ENCODE measurements around the gene APP.

DNA sequence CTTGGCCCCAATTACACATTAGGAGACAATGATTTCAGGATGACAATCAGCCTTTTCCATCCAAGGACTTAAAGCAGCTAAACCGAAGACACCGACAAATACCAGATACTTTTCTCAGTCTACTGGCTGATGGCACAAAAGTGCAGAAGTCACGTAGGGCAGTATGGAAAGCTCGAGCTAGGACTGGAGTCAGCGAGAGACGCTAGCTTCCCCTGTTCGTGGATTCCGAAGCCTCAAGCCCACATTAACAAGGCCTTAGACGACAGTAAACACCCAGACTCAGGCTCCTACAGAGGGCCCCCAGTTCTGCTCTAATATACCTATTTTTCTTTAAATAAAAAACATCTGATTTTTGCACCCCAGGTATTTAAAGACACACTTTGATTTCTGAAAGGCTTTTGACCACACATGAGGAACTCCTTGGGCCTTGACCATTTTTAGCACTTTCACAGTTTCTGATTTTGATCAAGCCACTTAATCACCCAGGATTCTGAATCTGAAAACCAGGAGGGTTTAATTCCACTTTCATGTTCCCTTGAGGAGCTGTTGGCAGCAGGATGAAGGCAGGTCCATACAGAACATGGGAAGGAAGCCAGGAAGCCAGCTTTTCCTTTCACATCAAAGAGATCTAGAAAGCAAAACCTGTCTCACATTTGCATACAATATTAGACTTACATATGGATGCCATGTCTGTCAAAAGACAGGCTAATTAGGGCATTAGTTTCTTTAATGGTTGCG, 231.7 kb downstream of the APP start:
- TF ChIP-seq, protein P1, sequence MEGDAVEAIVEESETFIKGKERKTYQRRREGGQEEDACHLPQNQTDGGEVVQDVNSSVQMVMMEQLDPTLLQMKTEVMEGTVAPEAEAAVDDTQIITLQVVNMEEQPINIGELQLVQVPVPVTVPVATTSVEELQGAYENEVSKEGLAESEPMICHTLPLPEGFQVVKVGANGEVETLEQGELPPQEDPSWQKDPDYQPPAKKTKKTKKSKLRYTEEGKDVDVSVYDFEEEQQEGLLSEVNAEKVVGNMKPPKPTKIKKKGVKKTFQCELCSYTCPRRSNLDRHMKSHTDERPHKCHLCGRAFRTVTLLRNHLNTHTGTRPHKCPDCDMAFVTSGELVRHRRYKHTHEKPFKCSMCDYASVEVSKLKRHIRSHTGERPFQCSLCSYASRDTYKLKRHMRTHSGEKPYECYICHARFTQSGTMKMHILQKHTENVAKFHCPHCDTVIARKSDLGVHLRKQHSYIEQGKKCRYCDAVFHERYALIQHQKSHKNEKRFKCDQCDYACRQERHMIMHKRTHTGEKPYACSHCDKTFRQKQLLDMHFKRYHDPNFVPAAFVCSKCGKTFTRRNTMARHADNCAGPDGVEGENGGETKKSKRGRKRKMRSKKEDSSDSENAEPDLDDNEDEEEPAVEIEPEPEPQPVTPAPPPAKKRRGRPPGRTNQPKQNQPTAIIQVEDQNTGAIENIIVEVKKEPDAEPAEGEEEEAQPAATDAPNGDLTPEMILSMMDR (IDR thresholded peaks at IDR 0.05; ENCODE audit: borderline replicate concordance, extremely low read depth, low read length, poor library complexity, severe bottlenecking): no peak
- TF ChIP-seq EZH2 (IDR thresholded peaks at IDR 0.05; ENCODE audit: borderline replicate concordance, low read depth, low read length, severe bottlenecking): no peak
